Cardiac fibroblast (primary cell): ENCODE data around the gene LCN2.

Experiments used
- DNase-seq, 2 donors: peaks; one replicate each; pipeline versions ENCODE4 v3.0.0 to v3.0.0-alpha.2; 2010; ENCODE audit warnings: low read depth in 2 of 2
- H3K4me3 ChIP-seq, 2 donors: replicated peaks in 1 of 2; 1 replicate in 1 of 2; 2 replicates in 1 of 2; pipeline ENCODE4 v1.5.1; 2011; ENCODE audit warnings: low read depth in 2 of 2, low read length in 2 of 2, mild to moderate bottlenecking in 2 of 2, moderate library complexity in 1 of 2
- TF ChIP-seq, protein P1 (sequence below): IDR thresholded peaks from one replicate; pipeline ENCODE4 v1.5.1; 2011; ENCODE audit warnings: low read depth, mild to moderate bottlenecking, low read length, inconsistent platforms

Gene LCN2

DNA sequence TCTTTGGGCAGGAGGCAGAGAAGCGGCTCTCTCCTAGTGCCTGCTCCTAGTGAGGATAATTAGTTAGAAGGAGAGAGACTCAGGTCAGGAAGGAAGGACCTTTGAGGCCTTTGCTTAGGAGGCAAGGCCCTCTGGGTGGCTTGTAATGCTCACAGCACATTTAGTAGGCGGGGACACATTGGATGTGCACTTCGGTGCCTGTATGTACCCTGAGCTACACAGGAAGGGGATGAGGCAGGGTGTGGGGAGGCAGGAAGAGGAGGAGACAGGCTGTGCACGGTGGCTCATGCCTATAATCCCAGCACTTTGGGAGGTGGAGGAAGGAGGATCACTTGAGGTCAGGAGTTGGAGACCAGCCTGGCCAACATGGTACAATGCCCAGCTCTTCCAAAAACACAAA lies 7.2 kb upstream of the LCN2 start:
- no peak overlapping the region for H3K4me3 ChIP-seq
- DNase-seq, result no peak
- TF ChIP-seq, protein P1, sequence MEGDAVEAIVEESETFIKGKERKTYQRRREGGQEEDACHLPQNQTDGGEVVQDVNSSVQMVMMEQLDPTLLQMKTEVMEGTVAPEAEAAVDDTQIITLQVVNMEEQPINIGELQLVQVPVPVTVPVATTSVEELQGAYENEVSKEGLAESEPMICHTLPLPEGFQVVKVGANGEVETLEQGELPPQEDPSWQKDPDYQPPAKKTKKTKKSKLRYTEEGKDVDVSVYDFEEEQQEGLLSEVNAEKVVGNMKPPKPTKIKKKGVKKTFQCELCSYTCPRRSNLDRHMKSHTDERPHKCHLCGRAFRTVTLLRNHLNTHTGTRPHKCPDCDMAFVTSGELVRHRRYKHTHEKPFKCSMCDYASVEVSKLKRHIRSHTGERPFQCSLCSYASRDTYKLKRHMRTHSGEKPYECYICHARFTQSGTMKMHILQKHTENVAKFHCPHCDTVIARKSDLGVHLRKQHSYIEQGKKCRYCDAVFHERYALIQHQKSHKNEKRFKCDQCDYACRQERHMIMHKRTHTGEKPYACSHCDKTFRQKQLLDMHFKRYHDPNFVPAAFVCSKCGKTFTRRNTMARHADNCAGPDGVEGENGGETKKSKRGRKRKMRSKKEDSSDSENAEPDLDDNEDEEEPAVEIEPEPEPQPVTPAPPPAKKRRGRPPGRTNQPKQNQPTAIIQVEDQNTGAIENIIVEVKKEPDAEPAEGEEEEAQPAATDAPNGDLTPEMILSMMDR, result no peak

- no peak overlapping the region for H3K4me3 ChIP-seq
- no peak for DNase-seq
- TF ChIP-seq, protein P1, result no peak
These were observed 6.7 kb upstream of the LCN2 start for GRCh38 chr9:128142596-128142995.

DNA sequence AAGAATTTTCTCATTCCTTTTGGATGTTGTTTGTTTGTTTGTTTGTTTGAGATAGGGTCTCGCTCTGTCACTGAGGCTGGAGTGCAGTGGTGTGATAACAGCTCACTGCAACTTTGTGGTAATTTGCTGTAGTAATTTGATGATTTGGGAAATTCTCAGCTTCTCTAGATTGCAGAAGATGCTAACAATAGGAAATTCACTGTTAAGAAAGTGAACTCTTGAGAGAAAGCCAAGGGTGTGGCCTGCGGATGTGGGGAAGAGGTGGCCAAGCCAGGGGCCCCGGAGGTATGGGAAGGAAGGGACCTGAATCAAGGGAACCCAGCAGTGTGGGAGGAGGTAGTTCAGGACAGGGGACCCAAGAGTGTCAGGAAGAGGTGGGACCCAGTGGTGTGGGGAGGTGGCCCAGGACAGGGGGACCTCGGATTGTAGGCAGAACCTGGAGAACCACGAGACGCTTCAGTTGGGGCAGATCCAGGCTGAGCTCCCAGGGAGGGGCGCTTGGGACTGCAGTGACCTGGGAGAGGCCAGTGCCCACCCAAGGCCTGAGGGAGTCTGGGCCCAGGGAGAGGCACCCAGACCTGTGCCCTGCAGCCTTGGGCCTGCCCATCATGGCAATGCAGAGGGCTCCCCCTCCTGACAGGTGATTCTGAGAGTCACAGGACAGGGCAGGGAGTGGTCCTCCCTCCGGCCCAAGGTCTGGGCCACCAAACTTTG lies 5.6 kb upstream of the LCN2 start:
- TF ChIP-seq, protein P1, result no peak
- no peak overlapping the region for H3K4me3 ChIP-seq
- DNase-seq, result no peak

- no peak overlapping the region for H3K4me3 ChIP-seq
- no peak for DNase-seq
- TF ChIP-seq, protein P1, result no peak
These were observed 4.7 kb upstream of the LCN2 start for GRCh38 chr9:128144239-128145181.

GRCh38 chr9:128145536-128145935 lies 3.7 kb upstream of the LCN2 start:
- H3K4me3 ChIP-seq, result no peak overlapping the region
- TF ChIP-seq, protein P1, result no peak
- DNase-seq, result no peak

- H3K4me3 ChIP-seq, result no peak overlapping the region
- TF ChIP-seq, protein P1, result no peak
- no peak for DNase-seq
These were observed 3.3 kb upstream of the LCN2 start for GRCh38 chr9:128145951-128146351.
